Vagina (tissue), 2 donors: ENCODE measurements around the gene DIRAS1. TPM values are rescaled to one million over a fixed set of nuclear protein-coding genes. Genes with fewer than 3 reads are reported as not detected.

Experiments used
- DNase-seq, 2 donors: peaks; one replicate each; pipeline ENCODE4 v3.0.0-alpha.2; 2017; ENCODE audit errors: extremely low spot score in 2 of 2
- H3K27ac ChIP-seq: fragments of 200-600 bp; sonication (generic); one replicate; pipeline ENCODE4 v1.5.1; 2019
- H3K27me3 ChIP-seq: fragments of 200-600 bp; sonication (generic); one replicate; pipeline ENCODE4 v1.5.1; 2019
- H3K36me3 ChIP-seq, 2 donors: fragments of 200-600 bp; sonication (generic); one replicate each; pipeline ENCODE4 v1.5.1; 2017 to 2019
- H3K4me1 ChIP-seq: fragments of 200-600 bp; sonication (generic); one replicate; pipeline ENCODE4 v1.5.1; 2019
- H3K4me3 ChIP-seq, 2 donors: fragments of 200-600 bp; sonication (generic); 1 replicate in 1 of 2; 2 replicates in 1 of 2; pipeline ENCODE4 v1.5.1; 2016 to 2019
- H3K9me3 ChIP-seq: fragments of 200-600 bp; sonication (generic); one replicate; pipeline ENCODE4 v1.5.1; 2019
- POLR2A ChIP-seq, 2 donors: fragments of 450-650 bp; IDR thresholded peaks; one replicate each; pipeline ENCODE4 v1.6.1; 2017; ENCODE audit warnings: antibody characterized with exemption in 2 of 2, mild to moderate bottlenecking in 2 of 2, moderate library complexity in 2 of 2
- POLR2AphosphoS5 ChIP-seq, 2 donors: sonication (generic); formaldehyde crosslinking; IDR thresholded peaks; one replicate each; pipeline ENCODE4 v1.9.0; 2017; ENCODE audit warnings: antibody characterized with exemption in 2 of 2, mild to moderate bottlenecking in 2 of 2, low read depth in 1 of 2; ENCODE audit not compliant: insufficient read depth in 1 of 2
- intact Hi-C: fragments of 100-400 bp; cut with DNase I; formaldehyde crosslinking; loops from one replicate; pipeline ENCODE4 v1.15.1; 2023
- total RNA-seq: library from RNA; depleted of rRNA; stranded (reverse); fragments of >200 nt; gene quantifications from one replicate; pipeline ENCODE4 v1.2.3, GENCODE V29; 2016
- TF ChIP-seq, protein P1 (sequence below), 3 experiments: fragments of 450-650 bp in 2 of 3; fragments of 200-600 bp in 1 of 3; sonication (generic) in 1 of 3; IDR thresholded peaks; one replicate each; pipeline ENCODE4 v1.5.1; 2017 to 2019; ENCODE audit warnings: antibody characterized with exemption in 3 of 3, mild to moderate bottlenecking in 2 of 3, moderate library complexity in 2 of 3

The DIRAS1 gene
- total RNA-seq, 1 donor from 2014 or later, result 2.0 TPM

DNA sequence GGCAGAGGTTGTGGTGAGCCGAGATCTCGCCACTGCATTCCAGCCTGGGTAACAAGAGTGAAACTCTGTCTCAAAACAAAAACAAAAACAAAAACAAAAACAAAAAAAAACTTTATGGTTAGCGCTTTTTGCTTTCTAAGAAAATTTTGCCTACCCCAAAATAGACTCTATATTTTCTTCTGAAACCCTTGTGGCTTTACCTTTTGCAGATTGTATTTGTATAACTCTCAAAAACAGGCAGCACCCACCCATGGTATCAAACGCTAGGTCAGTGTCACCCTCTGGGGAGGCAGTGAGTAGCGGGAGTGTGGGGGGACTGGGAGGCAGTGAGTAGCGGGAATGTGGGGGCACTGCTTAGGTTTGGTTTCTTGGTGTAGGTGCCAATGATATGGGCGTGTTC is 26.2 kb upstream of the DIRAS1 start:
- no peaks in the 10 kb centered on the region for H3K27me3 ChIP-seq
- H3K9me3 ChIP-seq, result no peaks in the 10 kb centered on the region
- H3K4me3 ChIP-seq, result no peak overlapping the region
- H3K27ac ChIP-seq, result no peak overlapping the region
- intact Hi-C loops, result loop anchor here (5.0 kb wide), 1 partner anchor 95 kb away; no protein-coding TSS in a partner anchor
- TF ChIP-seq POLR2A (IDR thresholded peaks at IDR 0.05), result no peak
- TF ChIP-seq, protein P1, sequence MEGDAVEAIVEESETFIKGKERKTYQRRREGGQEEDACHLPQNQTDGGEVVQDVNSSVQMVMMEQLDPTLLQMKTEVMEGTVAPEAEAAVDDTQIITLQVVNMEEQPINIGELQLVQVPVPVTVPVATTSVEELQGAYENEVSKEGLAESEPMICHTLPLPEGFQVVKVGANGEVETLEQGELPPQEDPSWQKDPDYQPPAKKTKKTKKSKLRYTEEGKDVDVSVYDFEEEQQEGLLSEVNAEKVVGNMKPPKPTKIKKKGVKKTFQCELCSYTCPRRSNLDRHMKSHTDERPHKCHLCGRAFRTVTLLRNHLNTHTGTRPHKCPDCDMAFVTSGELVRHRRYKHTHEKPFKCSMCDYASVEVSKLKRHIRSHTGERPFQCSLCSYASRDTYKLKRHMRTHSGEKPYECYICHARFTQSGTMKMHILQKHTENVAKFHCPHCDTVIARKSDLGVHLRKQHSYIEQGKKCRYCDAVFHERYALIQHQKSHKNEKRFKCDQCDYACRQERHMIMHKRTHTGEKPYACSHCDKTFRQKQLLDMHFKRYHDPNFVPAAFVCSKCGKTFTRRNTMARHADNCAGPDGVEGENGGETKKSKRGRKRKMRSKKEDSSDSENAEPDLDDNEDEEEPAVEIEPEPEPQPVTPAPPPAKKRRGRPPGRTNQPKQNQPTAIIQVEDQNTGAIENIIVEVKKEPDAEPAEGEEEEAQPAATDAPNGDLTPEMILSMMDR (IDR thresholded peaks at IDR 0.05), result no peak
- no peak for TF ChIP-seq POLR2AphosphoS5 (IDR thresholded peaks at IDR 0.05; ENCODE audit: insufficient read depth in 1 of 2, low read depth in 1 of 2)
- H3K36me3 ChIP-seq, result no peaks in the 10 kb centered on the region
- DNase-seq, result no peak
- H3K4me1 ChIP-seq, result no peaks in the 10 kb centered on the region

- TF ChIP-seq, protein P1 (IDR thresholded peaks at IDR 0.05), result no peak
- TF ChIP-seq POLR2A (IDR thresholded peaks at IDR 0.05), result no peak
- no peak for TF ChIP-seq POLR2AphosphoS5 (IDR thresholded peaks at IDR 0.05; ENCODE audit: insufficient read depth in 1 of 2, low read depth in 1 of 2)
- H3K9me3 ChIP-seq, result no peaks in the 10 kb centered on the region
- no peak for DNase-seq
- H3K4me3 ChIP-seq, result no peak overlapping the region
- H3K27me3 ChIP-seq, result no peaks in the 10 kb centered on the region
- no peaks in the 10 kb centered on the region for H3K36me3 ChIP-seq
- H3K4me1 ChIP-seq, result peaks cover 5% of the 10 kb centered on the region
- intact Hi-C loops, result no loop called here
- no peak overlapping the region for H3K27ac ChIP-seq
Measured at GRCh38 chr19:2744113-2744512, 22.9 kb upstream of the DIRAS1 start.

DNA sequence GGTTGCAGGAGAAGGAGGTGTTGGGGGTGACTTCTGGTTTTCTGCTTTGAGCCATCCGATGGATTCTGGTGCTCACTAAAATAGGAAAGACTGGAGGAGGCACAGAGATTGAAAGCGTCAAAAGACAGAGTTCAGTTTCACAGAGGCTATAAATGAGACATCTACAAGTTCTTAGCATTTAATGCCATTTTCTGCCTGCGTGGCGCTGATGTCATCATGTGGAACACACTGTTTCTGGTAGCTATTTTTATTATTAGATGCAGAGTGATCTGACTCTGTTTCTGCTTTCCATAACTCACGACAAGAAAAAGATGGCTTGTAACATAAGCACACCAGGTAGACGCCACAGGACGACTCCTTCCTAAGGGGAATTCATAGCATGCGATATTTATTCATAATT is 21.9 kb upstream of the DIRAS1 start:
- Histone ChIP-seq H3K27me3 (no peaks in the 10 kb centered on the region), H3K27ac (no peak overlapping the region), H3K4me3 (no peak overlapping the region), H3K4me1 (peaks cover 13% of the 10 kb centered on the region), H3K9me3 (no peaks in the 10 kb centered on the region), H3K36me3 (no peaks in the 10 kb centered on the region)
- DNase-seq, result no peak
- intact Hi-C loops, result no loop called here
- no peak for TF ChIP-seq POLR2AphosphoS5 (IDR thresholded peaks at IDR 0.05; ENCODE audit: insufficient read depth in 1 of 2, low read depth in 1 of 2)
- no peak for TF ChIP-seq POLR2A (IDR thresholded peaks at IDR 0.05)
- TF ChIP-seq, protein P1 (IDR thresholded peaks at IDR 0.05), result no peak

- intact Hi-C loops, result no loop called here
- DNase-seq, result no peak
- Histone ChIP-seq H3K9me3 (no peaks in the 10 kb centered on the region), H3K27me3 (no peaks in the 10 kb centered on the region), H3K4me1 (peaks cover 13% of the 10 kb centered on the region), H3K27ac (no peak overlapping the region), H3K36me3 (peaks cover 0 to 9% of the 10 kb centered on the region in 2 donors), H3K4me3 (peak overlapping the region; percentile 80 to 100)
- TF ChIP-seq POLR2A (IDR thresholded peaks at IDR 0.05) (no peak), POLR2AphosphoS5 (IDR thresholded peaks at IDR 0.05; ENCODE audit: insufficient read depth in 1 of 2, low read depth in 1 of 2) (no peak)
- TF ChIP-seq, protein P1 (IDR thresholded peaks at IDR 0.05), result no peak
Measured at GRCh38 chr19:2740314-2740656, 19.1 kb upstream of the DIRAS1 start.

GRCh38 chr19:2739602-2740313 is 18.6 kb upstream of the DIRAS1 start, which contains the start of gene SLC39A3:
Gene SLC39A3 (minus strand): TSS chr19:2740017. CDS start chr19:2737257, 2,760 bp downstream.
- H3K4me1 ChIP-seq, result peaks cover 13% of the 10 kb centered on the region
- peak within 1 kb of the TSS; percentile 40 for H3K27ac ChIP-seq
- TF ChIP-seq POLR2AphosphoS5 (IDR thresholded peaks at IDR 0.05; ENCODE audit: insufficient read depth in 1 of 2, low read depth in 1 of 2) (peak; percentile 59 to 97), POLR2A (IDR thresholded peaks at IDR 0.05) (no peak)
- TF ChIP-seq, protein P1 (IDR thresholded peaks at IDR 0.05), result peak in 2 of 3 experiments; percentile 9 to 30
- H3K4me3 ChIP-seq, result peak within 1 kb of the TSS; percentile 80 to 100
- no peaks in the 10 kb centered on the region for H3K27me3 ChIP-seq
- H3K9me3 ChIP-seq, result no peaks in the 10 kb centered on the region
- DNase-seq, result peak in 1 of 2 donors; percentile 94
- intact Hi-C loops, result no loop called here
- H3K36me3 ChIP-seq, result peaks cover 0 to 9% of the 10 kb centered on the region in 2 donors
